Fibroblast of villous mesenchyme (primary cell): ENCODE results near the gene MRPS7. TPM values are rescaled to one million over a fixed set of nuclear protein-coding genes. Genes with fewer than 3 reads are reported as not detected.
A peak's percentile ranks its signal among the peaks of the same experiment; 100 is the strongest.
"Not testable (repeated sequence)": the region's sequence is repeated elsewhere in the genome, so short reads cannot be mapped to it uniquely, and the experiment has no call there.

Source experiments
- DNase-seq: peaks from one replicate; pipeline ENCODE4 v3.0.0-alpha.2; 2010; ENCODE audit warnings: low read depth
- H3K4me3 ChIP-seq: 2 replicates; pipeline ENCODE4 v1.5.1; 2011; ENCODE audit warnings: low read depth, mild to moderate bottlenecking, low read length
- CTCF ChIP-seq: IDR thresholded peaks from 2 replicates; pipeline ENCODE4 v1.5.1; 2012; ENCODE audit warnings: low read depth, mild to moderate bottlenecking, low read length; ENCODE audit not compliant: insufficient read depth
- total RNA-seq: library from RNA; depleted of rRNA; stranded (reverse); fragments of >200 nt; gene quantifications from 2 replicates; pipeline ENCODE4 v1.2.3, GENCODE V29; 2012

The MRPS7 gene
- total RNA-seq, 1 donor: 70.8 TPM

DNA sequence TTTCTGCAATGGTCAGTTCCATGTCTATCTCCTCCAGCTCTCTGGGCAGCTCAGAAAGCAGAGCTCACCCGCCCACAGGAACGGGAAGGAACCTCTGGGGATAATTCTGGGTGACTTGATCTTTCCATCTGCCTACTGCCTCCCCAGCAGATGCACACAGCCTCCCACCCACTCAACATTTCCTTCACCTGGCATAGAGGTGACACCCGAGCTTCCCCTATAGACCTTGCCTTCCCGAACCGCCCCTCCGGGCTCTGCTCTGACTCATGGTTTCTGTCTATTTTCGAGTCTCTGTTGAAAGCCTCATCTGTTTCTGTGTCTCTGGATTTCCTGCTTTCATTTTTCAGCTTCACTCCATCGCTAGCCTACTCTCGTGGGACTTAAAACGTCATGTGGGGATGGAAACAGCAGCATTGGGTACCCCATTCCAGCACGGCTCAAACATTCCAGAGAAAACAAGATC lies 11.6 kb upstream of the MRPS7 start:
- peak overlapping the region; percentile 53 for H3K4me3 ChIP-seq
- peak; percentile 83 for DNase-seq
- no peak for TF ChIP-seq CTCF

GRCh38 chr17:75252039-75252816 lies 9.5 kb upstream of the MRPS7 start:
- no peak for DNase-seq
- no peak overlapping the region for H3K4me3 ChIP-seq
- TF ChIP-seq CTCF: no peak

DNA sequence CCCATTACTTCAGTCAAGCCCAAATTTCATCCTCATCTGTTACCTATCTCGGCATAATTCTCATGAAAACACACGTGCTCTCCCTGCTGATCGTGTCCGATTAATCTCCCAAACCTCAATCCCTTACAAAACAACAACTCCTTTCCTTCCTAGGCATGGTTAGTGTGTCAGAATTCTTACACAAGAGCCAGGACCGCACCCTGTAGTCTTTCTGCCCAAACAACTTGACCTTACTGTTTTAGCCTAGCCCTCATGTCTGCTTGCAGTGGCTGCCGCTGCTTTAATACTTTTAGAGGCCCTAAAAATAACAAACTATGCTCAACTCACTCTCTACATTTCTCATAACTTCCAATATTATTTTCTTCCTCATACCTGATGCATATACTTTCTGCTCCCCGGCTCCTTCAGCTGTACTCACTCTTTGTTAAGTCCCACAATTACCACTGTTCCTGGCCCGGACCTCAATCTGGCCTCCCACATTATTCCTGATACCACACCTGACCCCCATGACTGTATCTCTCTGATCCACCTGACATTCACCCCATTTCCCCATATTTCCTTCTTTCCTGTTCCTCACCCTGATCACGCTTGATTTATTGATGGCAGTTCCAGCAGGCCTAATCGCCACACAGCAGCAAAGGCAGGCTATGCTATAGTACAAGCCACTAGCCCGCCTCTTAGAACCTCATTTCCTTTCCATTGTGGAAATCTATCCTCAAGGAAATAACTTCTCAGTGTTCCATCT lies 5.6 kb upstream of the MRPS7 start:
- DNase-seq: peak; percentile 64

DNA sequence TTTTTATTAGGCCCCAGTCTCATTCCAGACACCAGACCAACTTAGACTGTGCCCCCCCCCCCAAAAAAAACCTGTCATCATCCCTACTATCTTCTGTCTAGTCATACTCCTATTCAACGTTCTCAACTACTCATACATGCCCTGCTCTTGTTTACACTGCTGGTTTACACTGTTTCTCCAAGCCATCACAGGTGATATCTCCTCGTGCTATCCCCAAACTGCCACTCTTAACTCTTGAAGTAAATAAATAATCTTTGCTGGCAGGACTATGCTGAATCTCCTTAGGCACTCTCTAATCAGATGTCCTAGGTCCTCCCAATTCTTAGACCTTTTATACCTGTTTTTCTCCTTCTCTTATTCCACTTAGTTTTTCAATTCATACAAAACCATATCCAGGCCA lies 4.5 kb upstream of the MRPS7 start:
- H3K4me3 ChIP-seq: not testable (repeated sequence)

More for the DNA sequence above, 5.6 kb upstream of the MRPS7 start:
- not testable (repeated sequence) for H3K4me3 ChIP-seq

GRCh38 chr17:75260641-75261335 lies 891 bp upstream of the MRPS7 start:
- no peak for DNase-seq
- H3K4me3 ChIP-seq: peak overlapping the region; percentile 96
- TF ChIP-seq CTCF: no peak

More for the DNA sequence above, 4.5 kb upstream of the MRPS7 start:
- DNase-seq: not testable (repeated sequence)

- no peak for DNase-seq
- peak overlapping the region; percentile 96 for H3K4me3 ChIP-seq
- TF ChIP-seq CTCF: no peak
Observed at GRCh38 chr17:75262112-75262606, 480 bp downstream of the MRPS7 start.

GRCh38 chr17:75263055-75263454 lies 1.4 kb downstream of the MRPS7 start:
- no peak for TF ChIP-seq CTCF
- DNase-seq: no peak
- no peak overlapping the region for H3K4me3 ChIP-seq
